ENCODE results near the gene AXIN1. TPM values are rescaled to one million over a fixed set of nuclear protein-coding genes. Genes with fewer than 3 reads are reported as not detected.

The AXIN1 gene
- total RNA-seq, 1 experiment from 2014 or later, result 26.9 TPM

DNA sequence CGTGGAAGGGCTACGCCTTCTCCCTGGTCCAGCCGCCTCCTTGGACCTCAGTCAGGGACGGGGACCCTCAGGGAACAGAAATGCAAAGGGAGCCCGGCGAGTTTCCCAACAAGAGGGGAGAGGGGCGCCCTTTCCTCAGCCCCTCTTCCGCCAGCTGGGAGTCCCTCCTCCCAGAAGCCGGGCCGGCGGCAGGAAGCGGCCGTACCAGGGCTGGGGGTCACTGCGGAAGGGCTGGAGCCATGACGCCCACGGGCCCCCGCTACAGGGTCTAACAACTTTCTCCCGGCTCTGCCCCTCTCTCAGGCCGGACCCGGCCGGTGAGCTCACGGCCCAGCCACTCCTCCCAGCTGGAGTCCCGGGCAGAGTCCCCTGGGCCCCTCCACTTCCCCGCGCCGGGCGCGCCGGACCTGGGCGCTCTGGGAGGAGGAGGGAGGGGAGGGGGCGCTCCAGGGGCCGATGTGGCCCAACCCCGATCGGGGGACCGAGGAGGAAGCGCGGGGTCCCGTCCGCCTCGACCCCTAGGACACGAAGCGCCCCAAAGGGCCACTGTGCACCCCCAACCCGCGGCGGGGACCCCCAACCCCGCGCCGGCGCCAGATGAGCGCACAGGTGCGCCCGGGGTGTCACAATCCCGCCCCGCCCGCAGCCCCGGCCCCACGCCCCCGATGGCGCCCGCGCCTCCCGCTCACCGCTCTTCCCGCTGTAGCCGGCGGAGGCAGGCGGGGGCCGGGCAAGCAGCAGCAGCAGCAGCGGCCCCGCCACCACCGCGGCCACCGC is 28.7 kb upstream of the AXIN1 start:
- DNase-seq (no peak), ATAC-seq (peak; percentile 41)
- ChIA-PET CTCF (interaction anchor here (1.1 kb wide), 1 partner anchor 19 kb away, joined by 3 read pairs; no protein-coding TSS in a partner anchor), POLR2A (ENCODE audit: unreplicated experiment) (no interaction called here)
- Histone ChIP-seq H3K9me3 (ENCODE audit: low read length) (no peaks in the 10 kb centered on the region), H3K27ac (ENCODE audit: low read length) (no peak overlapping the region), H3K9ac (ENCODE audit: low read length) (peak overlapping the region; percentile 71), H3K4me3 (ENCODE audit: low read length) (peak overlapping the region; percentile 84), H3K9me2 (replicated peaks; ENCODE audit: low read length) (no peaks in the 10 kb centered on the region), H3K4me2 (ENCODE audit: low read length) (peak overlapping the region; percentile 91), H4K20me1 (ENCODE audit: low read length) (no peaks in the 10 kb centered on the region), H3K36me3 (ENCODE audit: low read depth, low read length) (no peaks in the 10 kb centered on the region), H3K79me2 (ENCODE audit: low read length) (peaks cover 22% of the 10 kb centered on the region), H3F3A (ENCODE audit: low read length, unreplicated experiment) (no peaks in the 10 kb centered on the region), H3K27me3 (ENCODE audit: low read length) (no peaks in the 10 kb centered on the region), H2AFZ (ENCODE audit: low read length) (peak overlapping the region; percentile 53; the same call in 1 of the 2 replicates), H3K4me1 (ENCODE audit: insufficient read depth, low read length) (peaks cover 14% of the 10 kb centered on the region)
- no TSS peak for BruUV-seq (replicated peaks)
- intact Hi-C loops (cut with micrococcal nuclease), result no loop called here
- TF ChIP-seq EZH2phosphoT487 (IDR thresholded peaks at IDR 0.05; ENCODE audit: borderline replicate concordance, low read length), result no peak

DNA sequence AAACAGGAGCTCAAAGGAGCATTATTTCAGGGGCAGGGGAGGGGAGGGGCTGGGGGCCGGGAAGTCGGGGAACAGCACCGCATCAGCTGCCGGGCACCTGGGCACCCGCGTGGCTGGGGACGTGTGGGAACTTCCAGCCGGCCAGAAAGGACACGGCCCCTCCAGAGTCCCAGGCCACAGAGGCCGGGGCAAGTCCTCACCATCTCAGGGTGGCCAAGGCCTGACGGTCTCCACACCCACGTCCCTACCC is 28.2 kb upstream of the AXIN1 start:
- ChIA-PET POLR2A (ENCODE audit: unreplicated experiment) (no interaction called here), CTCF (no interaction called here)
- no peaks in the 10 kb centered on the region for H3K9me3 ChIP-seq (ENCODE audit: low read length)
- peak overlapping the region; percentile 84 for H3K4me3 ChIP-seq (ENCODE audit: low read length)
- TF ChIP-seq, protein P1, sequence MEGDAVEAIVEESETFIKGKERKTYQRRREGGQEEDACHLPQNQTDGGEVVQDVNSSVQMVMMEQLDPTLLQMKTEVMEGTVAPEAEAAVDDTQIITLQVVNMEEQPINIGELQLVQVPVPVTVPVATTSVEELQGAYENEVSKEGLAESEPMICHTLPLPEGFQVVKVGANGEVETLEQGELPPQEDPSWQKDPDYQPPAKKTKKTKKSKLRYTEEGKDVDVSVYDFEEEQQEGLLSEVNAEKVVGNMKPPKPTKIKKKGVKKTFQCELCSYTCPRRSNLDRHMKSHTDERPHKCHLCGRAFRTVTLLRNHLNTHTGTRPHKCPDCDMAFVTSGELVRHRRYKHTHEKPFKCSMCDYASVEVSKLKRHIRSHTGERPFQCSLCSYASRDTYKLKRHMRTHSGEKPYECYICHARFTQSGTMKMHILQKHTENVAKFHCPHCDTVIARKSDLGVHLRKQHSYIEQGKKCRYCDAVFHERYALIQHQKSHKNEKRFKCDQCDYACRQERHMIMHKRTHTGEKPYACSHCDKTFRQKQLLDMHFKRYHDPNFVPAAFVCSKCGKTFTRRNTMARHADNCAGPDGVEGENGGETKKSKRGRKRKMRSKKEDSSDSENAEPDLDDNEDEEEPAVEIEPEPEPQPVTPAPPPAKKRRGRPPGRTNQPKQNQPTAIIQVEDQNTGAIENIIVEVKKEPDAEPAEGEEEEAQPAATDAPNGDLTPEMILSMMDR (conservative IDR thresholded peaks at IDR 0.05; ENCODE audit: low read depth, low read length), result no peak
- TF ChIP-seq EZH2 (IDR thresholded peaks at IDR 0.05; ENCODE audit: low read length, unreplicated experiment) (no peak), EZH2phosphoT487 (IDR thresholded peaks at IDR 0.05; ENCODE audit: borderline replicate concordance, low read length) (no peak)
- peak overlapping the region; percentile 53; the same call in 1 of the 2 replicates for H2AFZ ChIP-seq (ENCODE audit: low read length)
- H3F3A ChIP-seq (ENCODE audit: low read length, unreplicated experiment), result no peaks in the 10 kb centered on the region
- peak; percentile 22 for ATAC-seq
- no peak for DNase-seq
- H3K27me3 ChIP-seq (ENCODE audit: low read length), result no peaks in the 10 kb centered on the region
- peaks cover 22% of the 10 kb centered on the region for H3K79me2 ChIP-seq (ENCODE audit: low read length)
- H3K27ac ChIP-seq (ENCODE audit: low read length), result no peak overlapping the region
- no peaks in the 10 kb centered on the region for H3K36me3 ChIP-seq (ENCODE audit: low read depth, low read length)
- no peaks in the 10 kb centered on the region for H4K20me1 ChIP-seq (ENCODE audit: low read length)
- peak overlapping the region; percentile 71 for H3K9ac ChIP-seq (ENCODE audit: low read length)
- H3K4me1 ChIP-seq (ENCODE audit: insufficient read depth, low read length), result peaks cover 14% of the 10 kb centered on the region
- peak overlapping the region; percentile 91 for H3K4me2 ChIP-seq (ENCODE audit: low read length)
- no peaks in the 10 kb centered on the region for H3K9me2 ChIP-seq (replicated peaks; ENCODE audit: low read length)
- BruUV-seq (replicated peaks), result no TSS peak
- intact Hi-C loops (cut with micrococcal nuclease), result no loop called here

DNA sequence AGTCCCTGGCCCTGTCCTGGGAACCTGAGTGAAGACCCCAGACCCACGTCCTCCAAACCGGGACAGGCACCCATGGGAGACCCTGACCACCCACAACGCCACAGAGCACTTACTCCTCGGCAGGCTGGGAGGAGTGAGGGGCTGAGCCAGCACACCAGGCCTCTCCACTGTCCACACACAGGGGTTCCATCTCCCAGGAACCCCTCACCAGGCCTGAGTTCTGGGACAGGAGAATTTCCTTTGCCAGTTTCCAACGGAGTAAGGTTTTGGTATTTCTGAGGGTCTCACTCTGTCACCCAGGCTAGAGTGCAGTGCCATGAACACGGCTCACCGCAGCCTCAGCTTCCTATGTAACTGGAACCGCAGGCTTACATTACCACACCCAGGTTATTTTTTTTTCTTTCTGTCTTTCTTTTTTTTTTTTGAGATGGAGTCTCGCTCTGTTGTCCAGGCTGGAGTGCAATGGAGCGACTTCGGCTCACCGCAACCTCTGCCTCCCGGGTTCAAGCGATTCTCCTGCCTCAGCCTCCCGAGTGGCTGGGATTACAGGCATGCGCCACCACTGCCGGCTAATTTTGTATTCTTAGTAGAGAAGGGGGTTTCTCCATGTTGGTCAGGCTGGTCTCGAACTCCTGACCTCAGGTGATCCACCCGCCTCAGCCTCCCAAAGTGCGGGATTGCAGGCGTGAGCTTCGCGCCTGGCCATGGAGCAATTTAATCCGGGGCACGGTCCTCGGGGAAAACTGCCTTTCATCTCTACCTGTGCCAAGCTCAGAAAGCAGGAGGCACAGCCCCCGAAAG is 27.6 kb upstream of the AXIN1 start:
- H3K4me1 ChIP-seq (ENCODE audit: insufficient read depth, low read length), result peaks cover 14% of the 10 kb centered on the region
- POLR2A ChIA-PET (ENCODE audit: unreplicated experiment), result no interaction called here
- no peaks in the 10 kb centered on the region for H4K20me1 ChIP-seq (ENCODE audit: low read length)
- TSS peak; percentile 29 for BruUV-seq (replicated peaks)
- peak overlapping the region; percentile 71; the same call in 1 of the 2 replicates for H3K9ac ChIP-seq (ENCODE audit: low read length)
- H3K9me3 ChIP-seq (ENCODE audit: low read length), result no peaks in the 10 kb centered on the region
- TF ChIP-seq EZH2phosphoT487 (IDR thresholded peaks at IDR 0.05; ENCODE audit: borderline replicate concordance, low read length) (no peak), EZH2 (IDR thresholded peaks at IDR 0.05; ENCODE audit: low read length, unreplicated experiment) (no peak)
- TF ChIP-seq, protein P1 (conservative IDR thresholded peaks at IDR 0.05; ENCODE audit: low read depth, low read length), result no peak
- no peaks in the 10 kb centered on the region for H3F3A ChIP-seq (ENCODE audit: low read length, unreplicated experiment)
- CTCF ChIA-PET, result no interaction called here
- peaks cover 22% of the 10 kb centered on the region for H3K79me2 ChIP-seq (ENCODE audit: low read length)
- no peaks in the 10 kb centered on the region for H3K36me3 ChIP-seq (ENCODE audit: low read depth, low read length)
- intact Hi-C loops (cut with micrococcal nuclease), result no loop called here
- ATAC-seq, result no peak
- H2AFZ ChIP-seq (ENCODE audit: low read length), result no peak overlapping the region
- no peaks in the 10 kb centered on the region for H3K27me3 ChIP-seq (ENCODE audit: low read length)
- peak overlapping the region; percentile 84 for H3K4me3 ChIP-seq (ENCODE audit: low read length)
- DNase-seq, result no peak
- peak overlapping the region; percentile 91 for H3K4me2 ChIP-seq (ENCODE audit: low read length)
- no peaks in the 10 kb centered on the region for H3K9me2 ChIP-seq (replicated peaks; ENCODE audit: low read length)
- H3K27ac ChIP-seq (ENCODE audit: low read length), result no peak overlapping the region

All from PC-3 (cell line).